Memory B cell (primary cell): ENCODE results near the gene OLFM2.
"Not testable (repeated sequence)": the region's sequence is repeated elsewhere in the genome, so short reads cannot be mapped to it uniquely, and the experiment has no call there.

ENCODE experiments used
- ATAC-seq: fragments of 150-1000 bp; cut with Tn5 transposase; 2 replicates; pipeline ENCODE4 v1.10.0; 2021; ENCODE audit warnings: low read depth, mild to moderate bottlenecking, moderate library complexity
- DNase-seq, 2 donors: peaks; one replicate each; pipeline ENCODE4 v3.0.0; 2022; ENCODE audit warnings: low spot score in 2 of 2
- H3K27ac Mint-ChIP-seq: one replicate; pipeline ENCODE4 v1.8.0; 2022; ENCODE audit warnings: mild to moderate bottlenecking, moderate library complexity, mixed read lengths
- H3K27me3 Mint-ChIP-seq: one replicate; pipeline ENCODE4 v1.8.0; 2022; ENCODE audit warnings: mixed read lengths
- H3K36me3 Mint-ChIP-seq: one replicate; pipeline ENCODE4 v1.8.0; 2022; ENCODE audit warnings: mild to moderate bottlenecking, mixed read lengths
- H3K4me1 Mint-ChIP-seq: one replicate; pipeline ENCODE4 v1.8.0; 2022; ENCODE audit warnings: mixed read lengths
- H3K4me3 Mint-ChIP-seq: one replicate; pipeline ENCODE4 v1.8.0; 2022; ENCODE audit warnings: mild to moderate bottlenecking, moderate library complexity, mixed read lengths
- H3K9me3 Mint-ChIP-seq: one replicate; pipeline ENCODE4 v1.8.0; 2022; ENCODE audit warnings: mixed read lengths

The OLFM2 gene

DNA sequence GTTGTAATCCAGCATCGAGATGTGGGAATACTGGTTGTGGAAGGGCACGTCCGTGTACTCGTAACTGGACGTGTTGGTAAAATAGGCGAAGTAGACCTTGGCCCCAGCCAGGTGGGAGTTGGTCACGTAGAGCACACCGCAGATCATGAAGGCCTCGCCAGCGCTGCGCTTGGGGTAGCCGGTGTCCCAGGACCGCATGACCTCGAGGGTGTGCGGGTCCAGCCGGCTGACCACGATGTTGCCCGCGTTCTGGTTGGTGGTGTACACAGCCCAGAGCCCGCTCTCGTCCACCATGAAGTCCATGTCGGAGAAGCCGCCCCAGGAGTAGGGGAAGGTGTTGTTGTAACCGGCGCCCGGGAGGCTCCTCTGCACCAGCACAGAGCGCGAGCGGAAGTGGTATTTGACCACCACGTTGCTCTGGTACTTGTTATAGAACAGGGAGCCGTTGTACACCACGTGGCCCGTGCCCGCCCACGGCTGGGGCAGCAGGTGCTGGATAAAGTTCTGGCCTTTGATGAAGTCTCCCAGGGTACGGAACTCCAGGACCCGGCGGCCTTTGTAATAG is 82.0 kb downstream of the OLFM2 start:
- H3K27me3 Mint-ChIP-seq = peaks cover 2% of the 10 kb centered on the region
- H3K36me3 Mint-ChIP-seq = peaks cover 7% of the 10 kb centered on the region
- ATAC-seq (no peak), DNase-seq (no peak)
- H3K9me3 Mint-ChIP-seq = peaks cover 2% of the 10 kb centered on the region
- no peak overlapping the region for H3K4me3 Mint-ChIP-seq
- no peak overlapping the region for H3K27ac Mint-ChIP-seq
- peaks cover 16% of the 10 kb centered on the region for H3K4me1 Mint-ChIP-seq

DNA sequence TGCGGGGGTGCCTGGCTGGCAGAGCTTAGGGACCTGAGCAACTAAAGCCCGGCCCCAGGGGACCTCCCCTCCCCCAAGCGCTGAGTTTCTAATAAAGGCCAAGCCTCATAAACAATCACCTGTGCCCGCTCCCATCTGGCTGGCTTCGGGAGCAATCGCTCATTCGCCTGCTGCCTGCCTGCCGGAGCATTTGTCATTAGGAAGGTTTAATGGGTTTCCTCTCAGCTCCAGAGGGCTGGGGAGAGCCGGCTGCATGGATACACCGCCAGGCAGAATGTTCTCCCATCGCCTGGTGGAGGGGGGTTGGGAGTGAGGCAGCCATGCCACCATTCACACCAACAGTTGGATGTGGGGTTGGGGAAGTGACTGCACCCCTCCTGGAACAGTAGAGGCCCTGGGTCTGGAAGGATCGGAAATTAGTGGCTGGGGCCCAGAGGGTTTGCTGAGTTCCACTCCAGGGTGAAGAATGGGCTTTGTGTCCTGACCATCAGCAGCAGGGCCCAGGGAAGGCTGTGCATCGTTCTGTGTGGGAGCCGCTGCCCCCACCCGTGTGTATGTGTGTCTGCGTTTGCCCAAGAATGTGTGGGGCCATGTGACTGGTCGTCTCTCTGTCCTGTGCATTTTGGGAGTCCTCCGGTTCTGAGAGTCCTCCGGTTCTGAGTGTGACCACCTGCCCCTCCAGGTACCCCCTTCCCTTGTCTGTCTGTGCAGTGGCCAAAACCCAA is 85.9 kb downstream of the OLFM2 start:
- ATAC-seq (no peak), DNase-seq (no peak)
- peaks cover 5% of the 10 kb centered on the region for H3K4me1 Mint-ChIP-seq
- H3K27ac Mint-ChIP-seq = no peak overlapping the region
- no peaks in the 10 kb centered on the region for H3K27me3 Mint-ChIP-seq
- no peak overlapping the region for H3K4me3 Mint-ChIP-seq
- peaks cover 2% of the 10 kb centered on the region for H3K9me3 Mint-ChIP-seq
- peaks cover 12% of the 10 kb centered on the region for H3K36me3 Mint-ChIP-seq

DNA sequence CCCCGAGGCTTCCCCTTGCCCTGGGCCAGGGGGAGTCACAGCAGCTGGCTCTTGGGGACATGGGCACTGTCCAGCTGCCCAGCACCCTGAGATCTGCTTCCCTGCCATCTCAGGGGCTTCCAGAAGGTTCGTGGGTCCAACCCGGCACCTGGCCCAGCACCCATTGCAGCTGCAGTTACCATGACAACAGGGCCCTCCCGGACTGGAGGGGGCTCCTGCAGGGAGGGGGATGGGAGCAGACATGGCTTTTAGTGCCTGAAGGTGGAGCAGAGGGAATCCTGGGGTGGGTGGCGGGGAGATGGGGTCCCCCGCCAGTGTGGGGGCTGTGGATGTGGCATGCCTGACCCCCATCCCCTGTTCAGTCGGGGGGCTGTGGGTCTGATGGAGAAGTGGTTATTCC is 86.5 kb downstream of the OLFM2 start:
- Mint-ChIP-seq H3K27ac (no peak overlapping the region), H3K9me3 (peaks cover 2% of the 10 kb centered on the region), H3K4me3 (no peak overlapping the region), H3K4me1 (peaks cover 5% of the 10 kb centered on the region), H3K36me3 (peaks cover 18% of the 10 kb centered on the region), H3K27me3 (no peaks in the 10 kb centered on the region)
- DNase-seq (no peak), ATAC-seq (no peak)

DNA sequence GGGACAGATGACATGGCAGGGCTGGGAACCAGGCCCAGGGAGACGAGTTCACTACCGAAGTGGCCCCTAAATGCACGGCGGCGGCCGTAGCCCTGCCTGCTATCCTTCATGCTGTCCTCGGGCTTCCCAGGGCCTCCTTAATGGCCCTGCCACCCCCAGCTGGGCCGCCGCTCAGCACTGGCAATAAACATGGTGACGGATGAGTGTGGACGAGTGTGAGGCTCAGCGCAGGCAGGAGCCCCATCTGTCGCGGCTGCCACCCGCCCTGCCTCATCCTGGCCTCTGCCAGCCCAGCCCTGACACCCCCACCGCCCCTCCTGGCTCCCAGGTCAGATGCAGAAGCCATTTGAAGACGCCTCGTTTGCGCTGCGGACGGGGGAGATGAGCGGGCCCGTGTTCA is 87.6 kb downstream of the OLFM2 start:
- H3K27ac Mint-ChIP-seq = no peak overlapping the region
- H3K9me3 Mint-ChIP-seq = peaks cover 2% of the 10 kb centered on the region
- H3K4me3 Mint-ChIP-seq = no peak overlapping the region
- DNase-seq = no peak
- peaks cover 7% of the 10 kb centered on the region for H3K4me1 Mint-ChIP-seq
- ATAC-seq = no peak
- H3K27me3 Mint-ChIP-seq = no peaks in the 10 kb centered on the region
- H3K36me3 Mint-ChIP-seq = peaks cover 22% of the 10 kb centered on the region

DNA sequence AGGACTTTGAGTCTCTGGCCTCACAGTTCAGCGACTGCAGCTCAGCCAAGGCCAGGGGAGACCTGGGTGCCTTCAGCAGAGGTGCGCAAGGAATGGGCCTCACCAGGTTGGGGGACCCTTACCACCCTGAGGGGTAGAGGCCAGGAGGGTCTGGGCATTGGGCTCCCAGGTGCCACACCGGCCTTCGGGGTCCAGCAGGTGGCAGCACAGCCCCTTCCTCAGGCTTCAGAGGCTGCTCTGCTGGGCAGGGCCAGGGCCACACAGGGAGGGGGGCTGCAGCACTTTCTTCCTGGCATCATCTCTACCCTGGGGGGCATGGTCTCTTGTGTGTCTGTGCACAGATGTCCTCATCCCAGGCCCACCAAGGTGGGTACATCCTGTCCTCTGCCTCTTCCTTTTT is 88.3 kb downstream of the OLFM2 start:
- H3K27me3 Mint-ChIP-seq = no peaks in the 10 kb centered on the region
- H3K4me1 Mint-ChIP-seq = peaks cover 7% of the 10 kb centered on the region
- H3K4me3 Mint-ChIP-seq = no peak overlapping the region
- no peak for ATAC-seq
- peaks cover 2% of the 10 kb centered on the region for H3K9me3 Mint-ChIP-seq
- no peak overlapping the region for H3K27ac Mint-ChIP-seq
- no peak for DNase-seq
- H3K36me3 Mint-ChIP-seq = peaks cover 26% of the 10 kb centered on the region

DNA sequence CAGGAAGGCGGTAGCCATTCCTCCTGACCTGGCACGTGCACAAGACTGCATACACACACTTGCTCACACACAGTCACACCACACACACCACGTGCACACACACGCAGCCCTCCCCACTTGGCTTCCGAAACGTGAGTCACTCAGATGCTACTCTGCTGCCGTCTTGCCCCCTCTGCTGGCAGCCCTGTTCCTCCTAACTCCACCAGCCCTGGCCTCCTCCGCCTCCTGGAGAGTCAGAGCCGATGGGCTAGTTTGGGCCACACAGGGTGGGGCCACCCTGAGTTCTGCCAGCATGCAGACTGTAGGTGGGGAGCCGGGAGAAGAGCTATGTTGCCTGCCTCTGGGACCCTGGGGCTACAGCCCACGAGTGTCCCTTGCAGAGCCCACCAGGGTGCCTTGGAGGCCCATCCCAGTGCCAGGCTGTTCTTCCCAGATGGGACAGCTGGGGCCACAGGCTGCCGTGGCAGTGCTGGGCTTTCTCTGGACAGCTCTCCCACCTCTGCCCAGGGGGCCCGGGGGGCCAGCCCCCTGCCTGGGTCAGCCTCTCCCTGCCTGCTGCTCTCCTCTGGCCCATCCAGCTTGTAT is 89.1 kb downstream of the OLFM2 start:
- Mint-ChIP-seq H3K27ac (no peak overlapping the region), H3K9me3 (peaks cover 2% of the 10 kb centered on the region), H3K27me3 (no peaks in the 10 kb centered on the region), H3K4me1 (peaks cover 7% of the 10 kb centered on the region), H3K36me3 (peaks cover 27% of the 10 kb centered on the region), H3K4me3 (no peak overlapping the region)
- ATAC-seq (no peak), DNase-seq (no peak)

DNA sequence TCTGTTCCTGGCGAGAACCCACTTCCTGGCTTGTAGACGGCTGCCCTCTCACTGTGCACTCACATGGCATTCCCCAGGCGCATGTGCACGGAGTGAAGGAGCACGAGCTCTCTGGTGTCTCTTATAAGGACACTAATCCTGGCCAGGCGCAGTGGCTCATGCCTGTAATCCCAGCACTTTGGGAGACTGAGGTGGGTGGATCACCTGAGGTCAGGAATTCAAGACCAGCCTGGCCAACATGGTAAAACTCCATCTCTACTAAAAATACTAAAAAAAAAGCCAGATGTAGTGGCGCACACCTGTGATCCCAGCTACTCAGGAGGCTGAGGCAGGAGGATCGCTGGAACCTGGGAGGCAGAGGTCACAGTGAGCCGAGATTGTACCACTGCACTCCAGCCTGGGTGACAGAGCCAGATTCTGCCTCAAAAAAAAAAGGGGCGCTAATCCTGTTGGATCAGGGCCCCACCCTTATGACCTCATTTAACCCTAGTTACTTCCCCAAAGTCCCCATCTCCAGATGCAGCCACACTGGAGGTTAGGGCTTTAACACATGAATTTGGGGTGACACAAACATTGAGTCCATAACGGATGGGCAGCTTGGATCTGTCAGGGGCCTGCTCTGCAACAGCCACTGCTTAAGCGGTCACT is 92.6 kb downstream of the OLFM2 start:
- H3K4me3 Mint-ChIP-seq, ATAC-seq, H3K27ac Mint-ChIP-seq, H3K9me3 Mint-ChIP-seq, H3K27me3 Mint-ChIP-seq, DNase-seq: not testable (repeated sequence)
- Mint-ChIP-seq H3K4me1 (peaks cover 14% of the 10 kb centered on the region), H3K36me3 (peaks cover 47% of the 10 kb centered on the region)

DNA sequence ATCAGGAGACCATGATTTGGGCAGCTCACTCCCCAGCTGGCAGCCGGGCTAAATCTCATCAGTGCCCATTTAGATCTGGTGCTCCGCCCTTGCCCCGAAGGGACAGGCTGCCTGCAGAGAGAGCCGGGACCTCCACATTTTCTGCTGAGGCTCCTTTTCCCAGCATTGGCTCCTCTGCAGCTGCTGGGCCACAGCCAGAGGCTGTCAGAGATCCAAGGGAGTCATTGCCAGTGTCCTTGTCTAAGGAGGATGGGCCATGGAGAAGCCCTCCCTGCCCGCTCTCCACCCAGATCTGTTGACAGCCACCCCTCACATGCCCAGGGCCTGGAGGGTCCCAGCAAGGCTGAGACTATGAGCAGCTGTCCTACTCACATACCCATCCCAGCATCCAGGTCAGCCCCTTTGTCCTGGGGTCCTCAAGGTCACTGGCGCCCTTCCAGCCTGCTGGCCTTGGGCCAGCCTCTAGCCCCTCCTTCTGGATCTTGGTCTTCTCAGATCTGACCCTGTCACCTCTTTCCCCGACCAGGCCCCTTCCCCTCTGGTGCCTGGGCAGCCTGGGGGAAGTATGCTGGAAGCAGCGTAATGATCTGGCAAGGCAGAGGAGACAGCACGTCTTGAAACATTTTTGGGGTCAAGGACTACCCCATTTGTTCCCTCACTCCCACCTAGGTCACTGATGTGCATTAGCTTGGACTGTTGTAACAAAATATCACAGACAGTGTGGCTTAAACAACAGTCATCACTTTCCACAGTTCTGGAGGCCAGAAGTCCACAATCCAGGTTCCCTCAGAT is 93.3 kb downstream of the OLFM2 start:
- no peak overlapping the region for H3K27ac Mint-ChIP-seq
- peaks cover 48% of the 10 kb centered on the region for H3K36me3 Mint-ChIP-seq
- peaks cover 14% of the 10 kb centered on the region for H3K4me1 Mint-ChIP-seq

DNA sequence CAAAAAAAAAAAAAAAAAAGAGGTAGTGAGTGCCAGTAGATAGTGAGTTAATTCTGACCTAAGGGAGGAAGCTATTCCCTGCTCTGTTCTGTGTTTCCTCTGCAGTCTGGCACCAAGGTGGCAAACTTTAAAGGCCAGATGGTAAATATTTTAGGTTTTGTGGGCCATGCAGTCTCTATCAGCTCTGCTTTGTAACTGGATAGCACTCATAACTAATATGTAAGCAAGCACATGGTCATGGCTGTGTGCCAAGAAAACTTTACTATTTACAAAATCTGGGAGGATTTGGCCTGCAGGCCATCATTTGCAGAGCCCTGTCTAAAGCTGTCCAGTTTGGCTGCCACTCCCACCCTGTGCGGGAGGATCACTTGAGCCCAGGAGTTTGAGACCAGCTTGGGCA is 96.9 kb downstream of the OLFM2 start:
- Mint-ChIP-seq H3K4me1 (peaks cover 22% of the 10 kb centered on the region), H3K27me3 (no peaks in the 10 kb centered on the region), H3K27ac (no peak overlapping the region), H3K9me3 (peaks cover 2% of the 10 kb centered on the region), H3K4me3 (no peak overlapping the region), H3K36me3 (peaks cover 34% of the 10 kb centered on the region)
- DNase-seq (no peak), ATAC-seq (no peak)

More for the DNA sequence above, 93.3 kb downstream of the OLFM2 start:
- DNase-seq (no peak), ATAC-seq (no peak)
- Mint-ChIP-seq H3K27me3 (no peaks in the 10 kb centered on the region), H3K9me3 (peaks cover 2% of the 10 kb centered on the region), H3K4me3 (no peak overlapping the region)

DNA sequence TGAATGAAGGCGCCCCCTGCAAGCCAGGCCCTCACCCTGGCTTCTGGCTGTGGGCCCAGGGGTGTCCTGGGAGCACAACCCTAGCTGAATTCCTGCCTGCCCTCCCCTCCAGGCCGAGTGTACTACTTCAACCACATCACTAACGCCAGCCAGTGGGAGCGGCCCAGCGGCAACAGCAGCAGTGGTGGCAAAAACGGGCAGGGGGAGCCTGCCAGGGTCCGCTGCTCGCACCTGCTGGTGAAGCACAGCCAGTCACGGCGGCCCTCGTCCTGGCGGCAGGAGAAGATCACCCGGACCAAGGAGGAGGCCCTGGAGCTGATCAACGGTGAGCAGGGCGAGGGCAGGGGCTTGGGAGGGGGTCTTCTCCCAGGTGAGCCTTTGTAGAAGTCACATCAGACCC is 98.0 kb downstream of the OLFM2 start:
- ATAC-seq = no peak
- peaks cover 19% of the 10 kb centered on the region for H3K4me1 Mint-ChIP-seq
- H3K27me3 Mint-ChIP-seq = no peaks in the 10 kb centered on the region
- peaks cover 28% of the 10 kb centered on the region for H3K36me3 Mint-ChIP-seq
- no peak overlapping the region for H3K27ac Mint-ChIP-seq
- H3K4me3 Mint-ChIP-seq = no peak overlapping the region
- no peak for DNase-seq
- no peaks in the 10 kb centered on the region for H3K9me3 Mint-ChIP-seq

DNA sequence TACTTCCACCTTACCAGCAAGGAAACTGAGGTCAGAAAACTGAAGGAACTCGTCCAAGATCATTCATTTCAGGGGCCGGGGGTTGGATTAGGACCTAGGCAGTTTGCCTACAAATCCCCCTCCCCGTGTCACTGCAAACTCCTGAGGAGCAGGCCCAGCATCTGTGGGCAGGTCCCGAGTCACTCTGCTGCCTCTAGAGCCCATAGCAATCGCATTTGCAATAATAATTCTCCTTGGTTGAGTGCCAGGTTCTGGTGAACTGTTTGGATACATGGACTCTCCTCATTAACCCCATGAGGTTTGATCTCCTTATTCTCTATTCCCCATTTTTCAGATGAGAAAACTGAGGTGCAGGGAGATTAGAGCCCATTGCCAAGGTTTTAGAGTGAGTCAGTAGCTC is 100.3 kb downstream of the OLFM2 start:
- H3K36me3 Mint-ChIP-seq = peaks cover 11% of the 10 kb centered on the region
- no peaks in the 10 kb centered on the region for H3K27me3 Mint-ChIP-seq
- no peaks in the 10 kb centered on the region for H3K9me3 Mint-ChIP-seq
- DNase-seq = no peak
- peak overlapping the region; percentile 94 for H3K27ac Mint-ChIP-seq
- peak overlapping the region; percentile 75 for H3K4me3 Mint-ChIP-seq
- no peak for ATAC-seq
- H3K4me1 Mint-ChIP-seq = peaks cover 12% of the 10 kb centered on the region

DNA sequence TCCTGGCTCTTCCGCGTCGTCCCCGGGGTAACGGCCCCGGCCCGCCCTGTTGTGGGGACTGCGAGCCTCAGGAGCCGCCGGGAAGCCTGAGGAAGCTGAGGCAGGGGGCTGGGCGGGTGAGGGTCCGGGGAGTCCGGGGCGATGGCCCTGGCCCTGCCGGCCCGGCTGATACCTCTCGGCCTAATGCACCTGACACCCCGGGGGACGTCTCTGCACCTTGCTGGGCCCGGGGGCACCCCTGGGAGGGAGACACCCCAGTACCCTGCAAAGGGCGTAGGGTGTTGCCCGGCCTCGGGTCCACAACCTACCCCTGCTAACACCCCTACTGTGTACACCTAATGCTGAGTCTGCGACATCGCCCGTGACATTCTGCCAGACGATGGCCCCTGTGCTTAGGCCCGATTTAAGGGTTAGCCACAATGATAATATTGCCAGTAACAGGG is 100.8 kb downstream of the OLFM2 start:
- H3K4me1 Mint-ChIP-seq = peaks cover 12% of the 10 kb centered on the region
- ATAC-seq = peak; percentile 2
- DNase-seq = peak in 1 of 2 donors; percentile 7
- peak overlapping the region; percentile 94 for H3K27ac Mint-ChIP-seq
- H3K9me3 Mint-ChIP-seq = no peaks in the 10 kb centered on the region
- H3K4me3 Mint-ChIP-seq = peak overlapping the region; percentile 98
- peaks cover 8% of the 10 kb centered on the region for H3K36me3 Mint-ChIP-seq
- H3K27me3 Mint-ChIP-seq = no peaks in the 10 kb centered on the region

DNA sequence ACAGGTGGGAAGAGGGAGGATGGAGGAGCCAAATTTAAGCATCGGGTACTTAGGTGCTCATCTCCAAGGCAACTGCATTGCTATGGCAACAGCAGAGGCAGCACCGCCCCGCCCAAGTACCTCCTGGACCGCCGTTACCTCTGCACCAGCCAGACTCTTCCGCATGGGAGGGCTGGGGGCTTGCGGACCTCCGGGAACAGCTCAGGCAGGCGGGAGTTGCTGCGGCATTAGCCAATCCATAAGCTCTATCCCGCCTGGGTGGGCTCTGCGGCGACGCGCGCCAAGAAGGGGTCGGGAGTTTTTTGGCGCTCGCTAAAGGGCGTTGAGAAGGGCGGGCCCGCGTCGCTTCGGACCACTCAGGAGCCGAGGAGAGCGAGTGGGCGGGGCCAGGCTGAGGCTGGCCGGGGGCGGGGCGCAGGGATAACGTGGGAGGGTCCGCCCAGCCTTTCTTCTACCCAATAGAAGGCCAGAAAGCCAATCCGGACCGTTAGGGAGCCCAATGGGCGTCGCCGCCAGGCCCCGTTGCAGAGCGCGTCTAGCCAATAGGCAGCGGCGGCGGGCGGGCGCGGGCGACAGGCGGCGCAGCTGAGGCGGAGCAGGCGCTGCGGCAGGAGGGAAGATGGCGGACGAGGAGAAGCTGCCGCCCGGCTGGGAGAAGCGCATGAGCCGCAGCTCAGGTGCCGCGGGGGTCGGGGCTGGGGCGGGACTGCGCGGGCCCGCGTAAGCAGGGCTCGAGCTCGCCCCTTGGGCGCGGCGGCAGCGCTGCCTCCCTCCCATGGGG is 101.4 kb downstream of the OLFM2 start, which contains the start of gene PIN1:
PIN1 (plus strand) TSS at position 593 of the 781 bp plus-strand sequence; CDS start at position 620, 27 bp downstream.
- H3K9me3 Mint-ChIP-seq = no peaks in the 10 kb centered on the region
- peaks cover 8% of the 10 kb centered on the region for H3K36me3 Mint-ChIP-seq
- peak; percentile 97 to 99 for DNase-seq
- ATAC-seq = peak; percentile 91
- H3K27me3 Mint-ChIP-seq = no peaks in the 10 kb centered on the region
- H3K27ac Mint-ChIP-seq = peak within 1 kb of the TSS; percentile 94
- H3K4me3 Mint-ChIP-seq = peak within 1 kb of the TSS; percentile 98
- peaks cover 12% of the 10 kb centered on the region for H3K4me1 Mint-ChIP-seq
